SK-N-SH (cell line): ENCODE data around the gene SBF2. TPM values are rescaled to one million over a fixed set of nuclear protein-coding genes. Genes with fewer than 3 reads are reported as not detected.

ENCODE experiments used
- CTCF ChIA-PET: fragments of 300-600, 350-600 bp; formaldehyde crosslinking; extraction: SDS; loops from one replicate; lab custom pipeline; 2021; lab: Yijun Ruan, JAX
- POLR2A ChIA-PET: fragments of 350-600 bp; sonication (Branson Sonifier 250); formaldehyde crosslinking; extraction: SDS; loops from one replicate; lab custom pipeline; 2020; ENCODE audit warnings: antibody characterized with exemption, inconsistent platforms; lab: Yijun Ruan, JAX
- DNase-seq: peaks from one replicate; pipeline ENCODE4 v3.0.0; 2012
- H2AFZ ChIP-seq: fragments of 200-600 bp; sonication (generic); 2 replicates; pipeline ENCODE4 v1.8.1; 2016; ENCODE audit warnings: antibody characterized with exemption, mild to moderate bottlenecking, low read depth
- H3F3A ChIP-seq: fragments of 200-600 bp; sonication (generic); replicated peaks from 2 replicates; pipeline ENCODE3; 2016; ENCODE audit warnings: antibody characterized with exemption, mild to moderate bottlenecking; ENCODE audit not compliant: insufficient read depth
- H3K27ac ChIP-seq, 2 experiments: fragments of 200-500 bp in 1 of 2; fragments of 200-600 bp in 1 of 2; sonication (Bioruptor generic) in 1 of 2; sonication (generic), shearing (Covaris generic) in 1 of 2; 2 replicates each; pipeline versions ENCODE4 v1.5.1 to v1.6.1; 2014 to 2016; ENCODE audit warnings: low read depth in 2 of 2, inconsistent platforms in 1 of 2, low read length in 1 of 2, mild to moderate bottlenecking in 1 of 2, mixed read lengths in 1 of 2
- H3K27me3 ChIP-seq: fragments of 200-600 bp; sonication (generic), shearing (Covaris generic); 2 replicates; pipeline ENCODE4 v1.6.1; 2016; ENCODE audit warnings: mixed run types; ENCODE audit not compliant: insufficient read depth
- H3K36me3 ChIP-seq, 2 experiments: fragments of 200-500 bp in 1 of 2; fragments of 200-600 bp in 1 of 2; sonication (Bioruptor generic) in 1 of 2; sonication (generic) in 1 of 2; replicated peaks in 1 of 2; 2 replicates each; pipeline versions ENCODE3 to v1.5.1; 2014 to 2016; ENCODE audit warnings: low read length in 1 of 2, mild to moderate bottlenecking in 1 of 2; ENCODE audit not compliant: insufficient read depth in 2 of 2, control insufficient read depth in 1 of 2
- H3K4me1 ChIP-seq, 2 experiments: fragments of 200-500 bp in 1 of 2; fragments of 200-600 bp in 1 of 2; sonication (Bioruptor generic) in 1 of 2; sonication (generic), shearing (Covaris generic) in 1 of 2; 2 replicates each; pipeline versions ENCODE4 v1.5.1 to v1.6.1; 2014 to 2016; ENCODE audit warnings: low read depth in 1 of 2, low read length in 1 of 2, mixed run types in 1 of 2; ENCODE audit not compliant: insufficient read depth in 2 of 2, control insufficient read depth in 1 of 2
- H3K4me2 ChIP-seq: fragments of 200-600 bp; sonication (generic), shearing (Covaris generic); 2 replicates; pipeline ENCODE4 v1.6.1; 2017; ENCODE audit warnings: mixed run types
- H3K4me3 ChIP-seq, 2 experiments: fragments of 200-500 bp in 1 of 2; fragments of 200-600 bp in 1 of 2; sonication (Bioruptor generic) in 1 of 2; sonication (generic), shearing (Covaris generic) in 1 of 2; 2 replicates each; pipeline versions ENCODE4 v1.5.1 to v1.8.1; 2014 to 2016; ENCODE audit warnings: low read depth in 2 of 2, inconsistent platforms in 1 of 2, low read length in 1 of 2, mild to moderate bottlenecking in 1 of 2, mixed read lengths in 1 of 2, moderate library complexity in 1 of 2
- H3K79me2 ChIP-seq: fragments of 200-600 bp; sonication (generic); 2 replicates; pipeline ENCODE4 v1.8.1; 2017; ENCODE audit warnings: mild to moderate bottlenecking; ENCODE audit not compliant: insufficient read depth
- H3K9ac ChIP-seq: fragments of 200-600 bp; sonication (generic); 2 replicates; pipeline ENCODE4 v1.6.1; 2017; ENCODE audit warnings: mixed run types
- H3K9me2 ChIP-seq: fragments of 200-600 bp; sonication (generic); 2 replicates; pipeline ENCODE4 v1.6.1; 2017; ENCODE audit warnings: mixed run types
- H3K9me3 ChIP-seq: fragments of 200-600 bp; sonication (generic); 2 replicates; pipeline ENCODE4 v1.6.1; 2017; ENCODE audit warnings: mixed run types, mild to moderate bottlenecking, moderate library complexity
- H4K20me1 ChIP-seq: fragments of 200-600 bp; sonication (generic); 2 replicates; pipeline ENCODE4 v1.6.1; 2017; ENCODE audit warnings: mild to moderate bottlenecking, mixed run types; ENCODE audit not compliant: insufficient read depth
- CHD2 ChIP-seq: fragments of 150-350 bp; IDR thresholded peaks from 2 replicates; pipeline ENCODE4 v1.6.1; 2018; ENCODE audit warnings: low read length; ENCODE audit not compliant: partially characterized antibody
- EP300 ChIP-seq, 2 experiments: IDR thresholded peaks; 2 replicates each; pipeline versions ENCODE4 v1.4.0 to v1.6.1; 2012; ENCODE audit warnings: borderline replicate concordance in 1 of 2, low read depth in 1 of 2, low read length in 1 of 2
- EZH2phosphoT487 ChIP-seq: fragments of 200-600 bp; sonication (generic); IDR thresholded peaks from 2 replicates; pipeline ENCODE4 v1.6.1; 2017; ENCODE audit warnings: low read depth, mixed run types, mild to moderate bottlenecking, antibody characterized with exemption, moderate library complexity, borderline replicate concordance
- FOSL2 ChIP-seq: IDR thresholded peaks from 2 replicates; pipeline ENCODE4 v1.4.0; 2012; ENCODE audit warnings: low read depth, mild to moderate bottlenecking, moderate library complexity, borderline replicate concordance
- FOXJ3 ChIP-seq: sonication (generic); formaldehyde crosslinking; IDR thresholded peaks from 2 replicates; pipeline ENCODE4 v1.5.1; 2020; ENCODE audit warnings: mild to moderate bottlenecking, missing genetic modification reagents
- FOXM1 ChIP-seq: IDR thresholded peaks from 2 replicates; pipeline ENCODE4 v1.4.0; 2012; ENCODE audit warnings: low read depth, mild to moderate bottlenecking
- GABPA ChIP-seq: IDR thresholded peaks from 2 replicates; pipeline ENCODE4 v1.4.0; 2012; ENCODE audit warnings: low read depth, mild to moderate bottlenecking
- MAX ChIP-seq: IDR thresholded peaks from 2 replicates; pipeline ENCODE4 v1.4.0; 2012; ENCODE audit warnings: low read depth
- MXI1 ChIP-seq: IDR thresholded peaks from 2 replicates; pipeline ENCODE4 v1.6.1; 2012; ENCODE audit warnings: mild to moderate bottlenecking, low read depth, low read length, improper control_type of control experiment
- RAD21 ChIP-seq: IDR thresholded peaks from 2 replicates; pipeline ENCODE4 v1.6.1; 2012; ENCODE audit warnings: mild to moderate bottlenecking, low read length
- RCOR1 ChIP-seq: fragments of 150-350 bp; IDR thresholded peaks from 2 replicates; pipeline ENCODE4 v1.6.1; 2017; ENCODE audit warnings: antibody characterized with exemption, low read length
- SMC3 ChIP-seq: IDR thresholded peaks from 2 replicates; pipeline ENCODE4 v1.6.1; 2012; ENCODE audit warnings: low read depth, low read length, improper control_type of control experiment
- TCF12 ChIP-seq: IDR thresholded peaks from 2 replicates; pipeline ENCODE4 v1.4.0; 2012
- TEAD4 ChIP-seq: IDR thresholded peaks from 2 replicates; pipeline ENCODE4 v1.4.0; 2012; ENCODE audit warnings: mild to moderate bottlenecking, borderline replicate concordance; ENCODE audit not compliant: insufficient read depth
- USF2 ChIP-seq: fragments of 150-350 bp; IDR thresholded peaks from 2 replicates; pipeline ENCODE4 v1.6.1; 2017; ENCODE audit warnings: antibody characterized with exemption, low read length, low read depth, borderline replicate concordance
- YY1 ChIP-seq: IDR thresholded peaks from 2 replicates; pipeline ENCODE4 v1.4.0; 2012; ENCODE audit warnings: low read depth, mild to moderate bottlenecking
- WGBS: methylation state at CpG from one replicate; pipeline ENCODE4 v1.1.6; 2017; ENCODE audit warnings: low lambda C conversion rate; 5-methylcytosine and 5-hydroxymethylcytosine counted together
- polyA plus RNA-seq, 3 experiments: library from polyadenylated mRNA; depleted of rRNA; stranded (reverse); fragments of >200 nt; gene quantifications; 2 replicates each; pipeline ENCODE4 v1.2.3, GENCODE V29; 2012
- TF ChIP-seq, protein P1 (sequence below): IDR thresholded peaks from 2 replicates; pipeline ENCODE4 v1.4.0; 2012; ENCODE audit warnings: low read depth, borderline replicate concordance
- TF ChIP-seq, protein P2 (sequence below): fragments of 150-350 bp; IDR thresholded peaks from 2 replicates; pipeline ENCODE4 v1.6.1; 2016; ENCODE audit warnings: mild to moderate bottlenecking, low read depth, low read length

SBF2 gene
- polyA plus RNA-seq, 1 of the 3 experiments (the other 2 are of a cell fraction) = 23.0 TPM

DNA sequence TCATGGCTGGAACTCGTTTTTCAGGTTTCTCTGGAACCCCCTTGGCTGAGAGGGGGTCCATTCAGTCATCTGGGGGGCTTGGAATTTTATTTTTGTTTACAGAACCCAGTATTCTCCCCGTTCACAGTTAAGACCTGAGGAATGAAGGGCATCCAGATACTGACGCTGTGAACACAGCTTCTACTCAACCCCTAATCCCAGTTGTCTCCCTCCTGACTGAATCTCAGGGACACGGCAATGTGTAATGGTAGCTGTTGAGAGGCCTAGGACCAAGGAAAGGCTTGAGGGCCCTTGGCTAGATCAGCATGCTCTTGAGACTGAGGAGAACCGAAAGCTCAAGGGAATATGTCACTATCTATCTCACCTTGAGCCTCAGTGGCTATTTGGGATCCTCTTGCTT, 516.5 kb downstream of the SBF2 start:
- 85% methylated on average over 5 of the region's 5 CpGs for WGBS
- no peak overlapping the region for H3K9ac ChIP-seq
- no peak overlapping the region for H3K4me3 ChIP-seq
- H3K27me3 ChIP-seq = no peaks in the 10 kb centered on the region
- ChIA-PET POLR2A (no interaction called here), CTCF (interaction anchor here (2.6 kb wide), 1 partner anchor 19 kb away, joined by 8 read pairs; no protein-coding TSS in a partner anchor)
- H3K36me3 ChIP-seq = peaks cover 32 to 35% of the 10 kb centered on the region in 2 experiments
- H4K20me1 ChIP-seq = no peaks in the 10 kb centered on the region
- peaks cover 3 to 17% of the 10 kb centered on the region in 2 experiments; a peak in 3 of 4 replicates for H3K4me1 ChIP-seq
- TF ChIP-seq CHD2 (no peak), FOXJ3 (CRISPR knock-in tag) (no peak), USF2 (no peak), SMC3 (no peak), YY1 (no peak), FOXM1 (no peak), FOSL2 (no peak), RAD21 (no peak), TCF12 (no peak), GABPA (no peak), MAX (no peak), EZH2phosphoT487 (no peak), TEAD4 (no peak), RCOR1 (no peak), EP300 (IDR thresholded peaks at IDR 0.05; ENCODE audit: borderline replicate concordance in 1 of 2, low read depth in 1 of 2, low read length in 1 of 2) (no peak), MXI1 (no peak)
- TF ChIP-seq, protein P1, sequence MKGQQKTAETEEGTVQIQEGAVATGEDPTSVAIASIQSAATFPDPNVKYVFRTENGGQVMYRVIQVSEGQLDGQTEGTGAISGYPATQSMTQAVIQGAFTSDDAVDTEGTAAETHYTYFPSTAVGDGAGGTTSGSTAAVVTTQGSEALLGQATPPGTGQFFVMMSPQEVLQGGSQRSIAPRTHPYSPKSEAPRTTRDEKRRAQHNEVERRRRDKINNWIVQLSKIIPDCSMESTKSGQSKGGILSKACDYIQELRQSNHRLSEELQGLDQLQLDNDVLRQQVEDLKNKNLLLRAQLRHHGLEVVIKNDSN = no peak
- no peaks in the 10 kb centered on the region for H3K9me3 ChIP-seq
- no peak for DNase-seq
- no peaks in the 10 kb centered on the region for H3K79me2 ChIP-seq
- H3F3A ChIP-seq = peaks cover 26% of the 10 kb centered on the region
- no peak overlapping the region for H3K27ac ChIP-seq
- no peak overlapping the region for H2AFZ ChIP-seq
- H3K9me2 ChIP-seq = no peaks in the 10 kb centered on the region
- H3K4me2 ChIP-seq = no peak overlapping the region

DNA sequence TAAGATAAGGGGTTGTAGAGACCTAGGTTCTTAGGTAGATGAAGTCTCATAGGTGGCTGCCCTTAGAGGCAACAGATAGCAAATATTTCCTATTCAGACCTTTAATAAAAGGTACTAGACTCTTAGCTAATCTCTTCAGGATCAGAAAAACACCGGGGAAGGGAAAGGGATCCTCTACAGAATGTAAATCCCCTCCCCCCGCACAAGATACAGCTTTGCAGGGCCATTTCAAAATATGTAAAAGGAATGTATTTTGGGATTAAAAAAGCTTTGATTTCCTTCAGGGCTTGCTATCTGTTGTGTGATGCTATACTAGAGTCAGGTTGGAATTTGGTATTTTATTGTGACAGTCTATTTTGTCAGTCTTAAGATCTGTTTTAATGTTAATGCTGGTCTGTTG, 517.0 kb downstream of the SBF2 start:
- H3K27ac ChIP-seq = no peak overlapping the region
- TF ChIP-seq, protein P2, sequence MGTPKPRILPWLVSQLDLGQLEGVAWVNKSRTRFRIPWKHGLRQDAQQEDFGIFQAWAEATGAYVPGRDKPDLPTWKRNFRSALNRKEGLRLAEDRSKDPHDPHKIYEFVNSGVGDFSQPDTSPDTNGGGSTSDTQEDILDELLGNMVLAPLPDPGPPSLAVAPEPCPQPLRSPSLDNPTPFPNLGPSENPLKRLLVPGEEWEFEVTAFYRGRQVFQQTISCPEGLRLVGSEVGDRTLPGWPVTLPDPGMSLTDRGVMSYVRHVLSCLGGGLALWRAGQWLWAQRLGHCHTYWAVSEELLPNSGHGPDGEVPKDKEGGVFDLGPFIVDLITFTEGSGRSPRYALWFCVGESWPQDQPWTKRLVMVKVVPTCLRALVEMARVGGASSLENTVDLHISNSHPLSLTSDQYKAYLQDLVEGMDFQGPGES = no peak
- no peak for TF ChIP-seq TCF12
- no peak for TF ChIP-seq EP300 (IDR thresholded peaks at IDR 0.05; ENCODE audit: borderline replicate concordance in 1 of 2, low read depth in 1 of 2, low read length in 1 of 2)
- TF ChIP-seq TEAD4 = no peak
- DNase-seq = no peak
- no peak overlapping the region for H2AFZ ChIP-seq
- no peaks in the 10 kb centered on the region for H3K9me2 ChIP-seq
- peaks cover 32 to 35% of the 10 kb centered on the region in 2 experiments for H3K36me3 ChIP-seq
- peaks cover 26% of the 10 kb centered on the region for H3F3A ChIP-seq
- H3K4me1 ChIP-seq = peaks cover 3 to 17% of the 10 kb centered on the region in 2 experiments; a peak in 3 of 4 replicates
- WGBS = 58% methylated on average over 2 of the region's 2 CpGs
- no peak overlapping the region for H3K4me3 ChIP-seq
- no peak overlapping the region for H3K4me2 ChIP-seq
- ChIA-PET CTCF (interaction anchor here (1.5 to 2.6 kb wide), 2 partner anchors 19 to 22 kb away, joined by 3 to 8 read pairs; no protein-coding TSS in a partner anchor), POLR2A (no interaction called here)
- H3K9ac ChIP-seq = no peak overlapping the region
- H3K9me3 ChIP-seq = no peaks in the 10 kb centered on the region
- no peaks in the 10 kb centered on the region for H3K27me3 ChIP-seq
- H3K79me2 ChIP-seq = no peaks in the 10 kb centered on the region
- H4K20me1 ChIP-seq = no peaks in the 10 kb centered on the region
